Measurements from ENCODE around the gene TEX55. TPM values are rescaled to one million over a fixed set of nuclear protein-coding genes. Genes with fewer than 3 reads are reported as not detected.
A peak's percentile ranks its signal among the peaks of the same experiment; 100 is the strongest.

The TEX55 gene
- total RNA-seq, 1 donor from 2014 or later: not detected

DNA sequence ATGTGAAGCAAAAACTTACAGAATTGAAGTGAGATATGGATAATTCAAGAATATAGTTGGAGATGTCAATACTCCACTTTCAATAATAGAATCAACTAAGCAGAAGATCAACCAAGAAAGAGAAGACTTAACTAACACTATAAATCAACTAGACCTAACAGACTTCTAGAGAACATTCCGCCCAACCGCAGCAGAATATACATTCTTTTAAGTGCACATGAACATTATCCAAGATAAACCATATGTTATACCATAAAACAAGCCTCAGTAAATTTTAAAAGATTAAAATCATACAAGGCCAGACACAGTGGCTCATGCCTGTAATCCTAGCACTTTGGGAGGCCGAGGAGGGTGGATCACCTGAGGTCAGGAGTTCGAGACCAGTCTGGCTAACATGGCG is 5.5 kb upstream of the TEX55 start:
- DNase-seq (no peak), ATAC-seq (no peak)
- H3K27ac ChIP-seq: no peak overlapping the region
- intact Hi-C loops (cut with DNase I): no loop called here
- H3K4me1 ChIP-seq: no peaks in the 10 kb centered on the region
- no peak overlapping the region for H3K4me3 ChIP-seq
- TF ChIP-seq, protein P1, sequence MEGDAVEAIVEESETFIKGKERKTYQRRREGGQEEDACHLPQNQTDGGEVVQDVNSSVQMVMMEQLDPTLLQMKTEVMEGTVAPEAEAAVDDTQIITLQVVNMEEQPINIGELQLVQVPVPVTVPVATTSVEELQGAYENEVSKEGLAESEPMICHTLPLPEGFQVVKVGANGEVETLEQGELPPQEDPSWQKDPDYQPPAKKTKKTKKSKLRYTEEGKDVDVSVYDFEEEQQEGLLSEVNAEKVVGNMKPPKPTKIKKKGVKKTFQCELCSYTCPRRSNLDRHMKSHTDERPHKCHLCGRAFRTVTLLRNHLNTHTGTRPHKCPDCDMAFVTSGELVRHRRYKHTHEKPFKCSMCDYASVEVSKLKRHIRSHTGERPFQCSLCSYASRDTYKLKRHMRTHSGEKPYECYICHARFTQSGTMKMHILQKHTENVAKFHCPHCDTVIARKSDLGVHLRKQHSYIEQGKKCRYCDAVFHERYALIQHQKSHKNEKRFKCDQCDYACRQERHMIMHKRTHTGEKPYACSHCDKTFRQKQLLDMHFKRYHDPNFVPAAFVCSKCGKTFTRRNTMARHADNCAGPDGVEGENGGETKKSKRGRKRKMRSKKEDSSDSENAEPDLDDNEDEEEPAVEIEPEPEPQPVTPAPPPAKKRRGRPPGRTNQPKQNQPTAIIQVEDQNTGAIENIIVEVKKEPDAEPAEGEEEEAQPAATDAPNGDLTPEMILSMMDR (IDR thresholded peaks at IDR 0.05): no peak
- no peaks in the 10 kb centered on the region for H3K9me3 ChIP-seq
- H3K36me3 ChIP-seq: no peaks in the 10 kb centered on the region
- no peaks in the 10 kb centered on the region for H3K27me3 ChIP-seq

DNA sequence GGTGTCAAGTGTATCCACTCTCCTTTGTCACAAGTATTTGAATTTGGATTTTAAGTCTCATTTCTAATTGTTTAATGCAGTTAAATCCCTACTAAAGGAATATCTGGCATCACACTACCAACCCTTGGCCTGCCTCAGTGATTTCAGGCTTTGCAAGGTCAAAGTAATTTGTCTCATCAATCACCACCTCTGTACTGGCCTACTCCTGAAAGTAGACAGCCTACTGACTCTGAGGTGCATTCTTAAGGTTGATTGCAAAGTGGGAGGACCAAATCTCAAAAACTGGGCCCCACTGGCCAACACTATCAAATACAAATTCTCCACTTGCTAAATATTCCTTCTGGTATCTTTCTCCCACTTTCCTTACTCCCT is 851 bp upstream of the TEX55 start:
- Histone ChIP-seq H3K4me3 (no peak overlapping the region), H3K27me3 (no peaks in the 10 kb centered on the region), H3K9me3 (no peaks in the 10 kb centered on the region), H3K4me1 (no peaks in the 10 kb centered on the region), H3K27ac (no peak overlapping the region), H3K36me3 (no peaks in the 10 kb centered on the region)
- intact Hi-C loops (cut with DNase I): no loop called here
- ATAC-seq (no peak), DNase-seq (no peak)
- TF ChIP-seq, protein P1 (IDR thresholded peaks at IDR 0.05): no peak

- H3K4me3 ChIP-seq: no peak overlapping the region
- TF ChIP-seq, protein P1 (IDR thresholded peaks at IDR 0.05): no peak
- intact Hi-C loops (cut with DNase I): no loop called here
- H3K27ac ChIP-seq: no peak overlapping the region
- H3K27me3 ChIP-seq: no peaks in the 10 kb centered on the region
- ATAC-seq (peak; percentile 20), DNase-seq (no peak)
- no peaks in the 10 kb centered on the region for H3K36me3 ChIP-seq
- no peaks in the 10 kb centered on the region for H3K9me3 ChIP-seq
- no peaks in the 10 kb centered on the region for H3K4me1 ChIP-seq
These were observed 812 bp downstream of the TEX55 start for GRCh38 chr3:119146578-119147375.

- TF ChIP-seq, protein P1 (IDR thresholded peaks at IDR 0.05): no peak
- intact Hi-C loops (cut with DNase I): no loop called here
- Histone ChIP-seq H3K9me3 (no peaks in the 10 kb centered on the region), H3K36me3 (no peaks in the 10 kb centered on the region), H3K27me3 (no peaks in the 10 kb centered on the region), H3K4me3 (no peak overlapping the region), H3K4me1 (no peaks in the 10 kb centered on the region), H3K27ac (no peak overlapping the region)
- no peak for DNase-seq
- no peak for ATAC-seq
These were observed 1.5 kb downstream of the TEX55 start for GRCh38 chr3:119147494-119147893.

DNA sequence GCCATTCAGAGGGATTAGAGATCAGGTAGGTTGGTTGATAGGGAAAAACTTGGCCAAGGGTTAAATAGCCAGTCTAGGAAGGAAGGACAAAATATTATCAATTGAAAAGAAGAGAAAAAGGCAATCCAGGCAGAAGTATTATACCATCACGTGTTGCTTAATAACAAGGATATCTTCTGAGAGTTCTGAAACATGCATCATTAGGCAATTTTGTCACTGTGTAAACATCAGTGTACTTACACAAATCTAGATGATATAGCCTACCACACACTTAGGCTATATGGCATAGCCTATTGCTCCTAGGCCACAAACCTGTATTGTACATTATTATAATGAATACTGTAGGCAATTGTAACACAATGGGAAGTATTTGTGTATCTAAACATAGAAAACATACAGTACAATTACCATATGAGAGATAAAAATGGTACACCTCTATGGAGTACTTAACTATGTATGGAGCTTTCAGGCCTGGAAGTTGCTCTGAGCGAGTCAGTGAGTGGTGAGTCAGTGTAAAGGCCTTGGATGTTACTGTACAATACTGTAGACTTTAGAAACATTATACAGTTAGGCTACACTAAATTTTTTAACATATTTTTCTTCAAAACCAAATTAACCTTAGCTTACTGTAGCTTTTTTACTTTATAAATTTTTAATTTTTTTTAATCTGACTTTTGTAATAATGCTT is 2.7 kb downstream of the TEX55 start:
- no peak overlapping the region for H3K27ac ChIP-seq
- no peaks in the 10 kb centered on the region for H3K27me3 ChIP-seq
- DNase-seq: no peak
- no peak for ATAC-seq
- no peaks in the 10 kb centered on the region for H3K36me3 ChIP-seq
- H3K4me3 ChIP-seq: no peak overlapping the region
- intact Hi-C loops (cut with DNase I): no loop called here
- no peaks in the 10 kb centered on the region for H3K9me3 ChIP-seq
- H3K4me1 ChIP-seq: no peaks in the 10 kb centered on the region
- TF ChIP-seq, protein P1 (IDR thresholded peaks at IDR 0.05): no peak

Data from upper lobe of right lung (tissue), 1 donor.